ENCODE data around the gene GRM3. TPM values are rescaled to one million over a fixed set of nuclear protein-coding genes. Genes with fewer than 3 reads are reported as not detected.

Gene GRM3
- total and polyA plus RNA-seq, 2 of the 8 experiments (the other 6 are each of a cell fraction or from before 2014, with no cell fraction given), result 3.1 to 4.2 TPM

DNA sequence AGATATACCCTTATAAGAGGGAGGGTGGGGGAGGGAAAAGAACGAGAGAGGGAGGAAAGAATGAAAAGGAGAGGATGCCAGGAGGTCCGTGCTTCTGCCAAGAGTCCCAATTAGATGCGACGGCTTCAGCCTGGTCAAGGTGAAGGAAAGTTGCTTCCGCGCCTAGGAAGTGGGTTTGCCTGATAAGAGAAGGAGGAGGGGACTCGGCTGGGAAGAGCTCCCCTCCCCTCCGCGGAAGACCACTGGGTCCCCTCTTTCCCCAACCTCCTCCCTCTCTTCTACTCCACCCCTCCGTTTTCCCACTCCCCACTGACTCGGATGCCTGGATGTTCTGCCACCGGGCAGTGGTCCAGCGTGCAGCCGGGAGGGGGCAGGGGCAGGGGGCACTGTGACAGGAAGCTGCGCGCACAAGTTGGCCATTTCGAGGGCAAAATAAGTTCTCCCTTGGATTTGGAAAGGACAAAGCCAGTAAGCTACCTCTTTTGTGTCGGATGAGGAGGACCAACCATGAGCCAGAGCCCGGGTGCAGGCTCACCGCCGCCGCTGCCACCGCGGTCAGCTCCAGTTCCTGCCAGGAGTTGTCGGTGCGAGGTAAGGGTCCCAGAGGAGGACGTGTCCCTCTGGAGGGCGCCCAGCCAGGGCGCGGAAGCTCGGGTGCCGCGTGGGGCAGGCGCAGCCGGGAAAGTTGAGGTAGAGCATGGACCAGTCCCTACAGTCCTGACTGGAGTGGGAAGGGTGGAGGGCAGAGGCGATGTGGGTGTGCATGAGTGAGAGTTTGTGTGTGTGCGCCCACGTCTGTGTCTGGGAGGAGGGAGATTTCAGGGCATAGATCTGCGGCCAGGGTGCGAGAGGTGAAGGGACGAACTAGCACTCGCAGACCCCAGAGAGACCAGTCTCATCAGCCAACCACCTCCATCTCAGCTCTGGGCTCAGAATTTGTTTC is 844 bp downstream of the GRM3 start:
- Histone ChIP-seq H4K8ac (ENCODE audit: extremely low read depth, insufficient read depth, low read length) (no peak overlapping the region; the same call in 1 of the 2 replicates), H3K23me2 (ENCODE audit: low read depth, low read length) (peaks cover 20% of the 10 kb centered on the region), H3K27me3 (replicated peaks in 1 of 4; ENCODE audit: control insufficient read depth in 3 of 4, extremely low read depth in 1 of 4, insufficient read depth in 3 of 4, low read length in 3 of 4) (peaks cover 0 to 12% (median 4%) of the 10 kb centered on the region in 4 experiments; a peak in 5 of 7 replicates), H3K23ac (ENCODE audit: insufficient read length) (no peak overlapping the region), H4K20me1 (replicated peaks in 1 of 2; ENCODE audit: control insufficient read depth in 1 of 2, insufficient read depth in 2 of 2, low read length in 2 of 2) (no peaks in the 10 kb centered on the region), H4K5ac (ENCODE audit: insufficient read length, low read depth, low read length) (no peak overlapping the region), H3K4me2 (ENCODE audit: insufficient read depth in 1 of 2, low read depth in 2 of 2, low read length in 2 of 2) (peak overlapping the region; percentile 83 to 99), H3K14ac (ENCODE audit: insufficient read length) (no peak overlapping the region), H3K9ac (replicated peaks in 1 of 4; ENCODE audit: extremely low read depth in 1 of 4, low read depth in 3 of 4, low read length in 3 of 4) (peak overlapping the region in 2 of 4 experiments; percentile 21 to 31; a peak in 2 of 7 replicates), H3K79me2 (ENCODE audit: control insufficient read depth in 1 of 2, insufficient read depth in 2 of 2, low read length in 2 of 2) (no peaks in the 10 kb centered on the region), H2BK120ac (replicated peaks; ENCODE audit: low read depth, low read length) (peak overlapping the region; percentile 61), H3K56ac (replicated peaks; ENCODE audit: insufficient read length, low read depth, low read length) (peak overlapping the region; percentile 19), H3K4ac (replicated peaks; ENCODE audit: insufficient read length, low read depth, low read length) (peak overlapping the region; percentile 21), H4K91ac (replicated peaks; ENCODE audit: insufficient read length, low read length) (peak overlapping the region; percentile 68), H3K79me1 (ENCODE audit: low read depth, low read length) (no peaks in the 10 kb centered on the region), H3K4me1 (replicated peaks in 1 of 4; ENCODE audit: control insufficient read depth in 3 of 4, insufficient read depth in 4 of 4, low read length in 3 of 4) (peaks cover 0 to 7% (median 5%) of the 10 kb centered on the region in 4 experiments; a peak in 3 of 7 replicates), H2AFZ (ENCODE audit: low read length) (peak overlapping the region; percentile 91), H2BK15ac (ENCODE audit: low read length) (no peak overlapping the region; the same call in 1 of the 2 replicates), H3K18ac (ENCODE audit: extremely low read depth, low read length) (peak overlapping the region; percentile 92), H2AK5ac (ENCODE audit: low read depth, low read length) (no peak overlapping the region), H2BK12ac (ENCODE audit: low read depth, low read length) (peak overlapping the region; percentile 68; the same call in 1 of the 2 replicates), H3K27ac (ENCODE audit: low read depth, low read length) (no peak overlapping the region), H2BK20ac (ENCODE audit: low read length) (no peak overlapping the region), H3K4me3 (ENCODE audit: extremely low read depth in 1 of 4, insufficient read depth in 2 of 4, low read depth in 3 of 4, low read length in 4 of 4) (peak overlapping the region; percentile 68 to 76 (median 72)), H3K36me3 (ENCODE audit: control insufficient read depth in 2 of 4, insufficient read depth in 4 of 4, low read length in 3 of 4) (no peaks in the 10 kb centered on the region), H3K9me3 (ENCODE audit: insufficient read depth in 2 of 2, low read depth in 1 of 2, low read length in 1 of 2) (no peaks in the 10 kb centered on the region), H2BK5ac (ENCODE audit: low read depth, low read length) (peak overlapping the region; percentile 75; the same call in 1 of the 2 replicates)
- POLR2A ChIA-PET (ENCODE audit: partially characterized antibody), result interaction anchor here (0.6 to 2.2 kb wide), 3 partner anchors 9 to 49 kb away, joined by 3 to 8 read pairs (median 3); no protein-coding TSS in a partner anchor
- DNase-seq (ENCODE audit: low read depth in 1 of 2, low spot score in 2 of 2) (peak in 1 of 2 experiments; percentile 73), FAIRE-seq (no peak)
- 2% methylated on average over 30 of the region's 42 CpGs; no CpG with 5 or more reads in 1 of the 2 experiments for WGBS, 2 experiments (ENCODE audit: extremely low coverage in 1 of 2, insufficient coverage in 1 of 2, insufficient read length in 1 of 2, insufficient replicate concordance in 2 of 2, low coverage in 1 of 2, low lambda C conversion rate in 2 of 2, missing lambda C conversion rate in 1 of 2)
- CTCF ChIA-PET (ENCODE audit: partially characterized antibody), result interaction anchor here (1.0 to 3.7 kb wide), 6 partner anchors 16 to 170 kb away, joined by 4 to 12 read pairs (median 4); no protein-coding TSS in a partner anchor
- TF ChIP-seq SAP30 (IDR thresholded peaks at IDR 0.05; ENCODE audit: insufficient read depth, insufficient replicate concordance, low read length) (no peak), RBBP5 (IDR thresholded peaks at IDR 0.05; ENCODE audit: borderline replicate concordance, low read depth, low read length) (no peak; the same call in 1 of the 2 replicates), ASH2L (IDR thresholded peaks at IDR 0.05; ENCODE audit: low read length) (peak; percentile 94), KDM4A (IDR thresholded peaks at IDR 0.05; ENCODE audit: low read depth, low read length, severe bottlenecking) (peak; percentile 87), CTBP2 (IDR thresholded peaks at IDR 0.05; ENCODE audit: borderline replicate concordance, insufficient read depth, insufficient read length, low read length) (no peak)
- TF ChIP-seq, protein P1, sequence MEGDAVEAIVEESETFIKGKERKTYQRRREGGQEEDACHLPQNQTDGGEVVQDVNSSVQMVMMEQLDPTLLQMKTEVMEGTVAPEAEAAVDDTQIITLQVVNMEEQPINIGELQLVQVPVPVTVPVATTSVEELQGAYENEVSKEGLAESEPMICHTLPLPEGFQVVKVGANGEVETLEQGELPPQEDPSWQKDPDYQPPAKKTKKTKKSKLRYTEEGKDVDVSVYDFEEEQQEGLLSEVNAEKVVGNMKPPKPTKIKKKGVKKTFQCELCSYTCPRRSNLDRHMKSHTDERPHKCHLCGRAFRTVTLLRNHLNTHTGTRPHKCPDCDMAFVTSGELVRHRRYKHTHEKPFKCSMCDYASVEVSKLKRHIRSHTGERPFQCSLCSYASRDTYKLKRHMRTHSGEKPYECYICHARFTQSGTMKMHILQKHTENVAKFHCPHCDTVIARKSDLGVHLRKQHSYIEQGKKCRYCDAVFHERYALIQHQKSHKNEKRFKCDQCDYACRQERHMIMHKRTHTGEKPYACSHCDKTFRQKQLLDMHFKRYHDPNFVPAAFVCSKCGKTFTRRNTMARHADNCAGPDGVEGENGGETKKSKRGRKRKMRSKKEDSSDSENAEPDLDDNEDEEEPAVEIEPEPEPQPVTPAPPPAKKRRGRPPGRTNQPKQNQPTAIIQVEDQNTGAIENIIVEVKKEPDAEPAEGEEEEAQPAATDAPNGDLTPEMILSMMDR (IDR thresholded peaks at IDR 0.05; ENCODE audit: control extremely low read depth in 1 of 3, insufficient read depth in 1 of 3, low read depth in 1 of 3, low read length in 3 of 3), result peak in 1 of 3 experiments; percentile 8; a peak in 1 of 4 replicates

Measured in H1 (cell line).